Kidney (tissue), 14 donors: Measurements from ENCODE around the gene CRCP. TPM values are rescaled to one million over a fixed set of nuclear protein-coding genes. Genes with fewer than 3 reads are reported as not detected.

ENCODE experiments used
- DNase-seq, 5 donors: peaks; one replicate each; pipeline ENCODE4 v3.0.0-alpha.2; 2013 to 2020
- FAIRE-seq: peaks from 2 replicates; lab custom pipeline; 2012; peaks lifted over from hg19 to GRCh38; lab: Jason Lieb, UNC
- H3K27ac ChIP-seq, 2 donors: one replicate each; pipeline ENCODE4 v1.7.0; 2013; ENCODE audit warnings: low read depth in 2 of 2, low read length in 2 of 2, inconsistent platforms in 1 of 2
- H3K27me3 ChIP-seq: one replicate; pipeline ENCODE4 v1.7.1; 2013; ENCODE audit warnings: low read length, inconsistent platforms; ENCODE audit not compliant: control insufficient read depth, insufficient read depth
- H3K36me3 ChIP-seq, 3 donors: one replicate each; pipeline versions ENCODE4 v1.7.0 to v1.7.1; 2013; ENCODE audit warnings: low read length in 3 of 3, control low read depth in 1 of 3, inconsistent platforms in 1 of 3; ENCODE audit not compliant: insufficient read depth in 3 of 3, control insufficient read depth in 2 of 3
- H3K4me1 ChIP-seq, 3 donors: one replicate each; pipeline versions ENCODE4 v1.7.0 to v1.7.1; 2013; ENCODE audit warnings: low read length in 3 of 3, inconsistent platforms in 1 of 3, low read depth in 1 of 3; ENCODE audit not compliant: control insufficient read depth in 2 of 3, insufficient read depth in 2 of 3
- H3K4me3 ChIP-seq, 3 donors: one replicate each; pipeline versions ENCODE4 v1.7.0 to v1.8.1; 2013; ENCODE audit warnings: low read length in 3 of 3, control low read depth in 1 of 3, inconsistent platforms in 1 of 3
- H3K9ac ChIP-seq, 3 donors: one replicate each; pipeline versions ENCODE4 v1.7.0 to v1.7.1; 2013; ENCODE audit warnings: low read length in 3 of 3, control low read depth in 1 of 3, inconsistent platforms in 1 of 3
- H3K9me3 ChIP-seq, 3 donors: one replicate each; pipeline versions ENCODE4 v1.7.0 to v1.7.1; 2013; ENCODE audit warnings: low read length in 3 of 3, control low read depth in 1 of 3, inconsistent platforms in 1 of 3; ENCODE audit not compliant: control insufficient read depth in 2 of 3, insufficient read depth in 1 of 3
- CTCF ChIP-seq: IDR thresholded peaks from 3 replicates; pipeline ENCODE4 v1.5.1; 2012; ENCODE audit warnings: mild to moderate bottlenecking, moderate library complexity, borderline replicate concordance; ENCODE audit not compliant: insufficient read depth; ENCODE audit errors: extremely low read depth
- intact Hi-C: fragments of 100-400 bp; cut with DNase I; formaldehyde crosslinking; loops from one replicate; pipeline ENCODE4 v1.11.1; 2022
- polyA plus RNA-seq: library from polyadenylated mRNA; stranded (reverse); fragments of 350-450 nt; fragmentation: Illumina TruSeq; extraction: RNeasy Lipid Tissue Mini Kit (QIAGEN cat#74804); gene quantifications from one replicate; pipeline ENCODE4 v1.2.3, GENCODE V29; 2014; ENCODE audit warnings: low read depth, low replicate concordance; ENCODE audit not compliant: insufficient read depth
- total RNA-seq: library from RNA; stranded (reverse); fragmentation: NEBNext Ultra II Directional; extraction: Animal tissue kit (Norgen Biotek cat#: 25700); gene quantifications from one replicate; pipeline ENCODE4 v1.2.1, GENCODE V29; 2021
- donor health status: control.
- donor health status: control.
- donor health status: control.
- donor health status: control.
- donor health status: control.
- donor health status: DM: yes; HTN: yes; CAD: no.
- donor health status: Normal renal cell carcinoma (clear cell type).

The CRCP gene
- total and polyA plus RNA-seq, 2 donors from 2014 or later = 16.8 to 35.8 TPM

DNA sequence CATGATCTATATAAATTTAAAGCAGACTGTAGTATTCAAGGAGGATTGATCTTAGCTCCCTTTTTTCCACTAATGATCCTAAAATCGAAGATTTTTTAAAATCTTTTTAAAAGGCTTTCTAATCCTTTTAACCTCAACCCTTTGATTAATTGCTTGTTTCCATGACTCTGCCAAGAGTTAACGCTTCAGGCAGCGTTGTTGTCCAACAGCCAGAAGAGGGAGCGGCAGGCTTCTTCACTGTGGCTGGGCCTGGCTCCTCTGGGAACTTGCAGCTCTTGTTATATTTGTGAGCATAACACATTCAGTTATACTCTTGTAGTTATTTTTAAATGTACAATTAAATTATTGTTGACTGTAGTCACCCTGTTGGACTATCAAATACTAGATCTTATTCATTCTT lies 26.3 kb downstream of the CRCP start:
- FAIRE-seq = no peak
- intact Hi-C loops = no loop called here
- peaks cover 0 to 4% (median 0%) of the 10 kb centered on the region in 3 donors for H3K4me1 ChIP-seq

DNA sequence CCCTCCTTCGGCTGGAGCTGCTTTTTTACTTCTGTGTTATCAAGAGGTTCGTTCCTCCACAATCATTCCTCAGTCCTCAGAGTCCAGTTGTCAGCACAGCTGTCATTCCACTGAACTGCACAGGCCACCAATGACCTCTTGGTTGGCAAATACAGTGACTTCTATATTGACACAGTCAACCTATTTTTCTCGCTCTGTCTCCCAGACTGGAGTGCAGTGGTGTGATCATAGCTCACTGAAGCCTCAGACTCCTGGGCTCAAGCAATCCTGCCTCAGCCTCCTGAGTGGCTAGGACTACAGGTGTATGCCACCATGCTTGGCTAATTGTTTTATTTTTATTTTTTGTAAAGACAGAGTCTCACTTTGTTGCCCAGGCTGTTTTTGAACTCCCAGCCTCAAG lies 27.7 kb downstream of the CRCP start:
- H3K36me3 ChIP-seq = peaks cover 4 to 29% (median 14%) of the 10 kb centered on the region in 3 donors
- no peak overlapping the region for H3K4me3 ChIP-seq
- no peak for TF ChIP-seq CTCF
- no peak overlapping the region for H3K27ac ChIP-seq
- peak overlapping the region in 1 of 3 donors; percentile 9 for H3K9ac ChIP-seq
- no peaks in the 10 kb centered on the region for H3K9me3 ChIP-seq
- DNase-seq (no peak), FAIRE-seq (no peak)
- H3K27me3 ChIP-seq = no peaks in the 10 kb centered on the region
- H3K4me1 ChIP-seq = peaks cover 0 to 4% (median 0%) of the 10 kb centered on the region in 3 donors
- intact Hi-C loops = no loop called here

More for the DNA sequence above, 26.3 kb downstream of the CRCP start:
- Histone ChIP-seq H3K4me3 (no peak overlapping the region), H3K36me3 (peaks cover 4 to 20% (median 14%) of the 10 kb centered on the region in 3 donors), H3K9ac (no peak overlapping the region), H3K27me3 (no peaks in the 10 kb centered on the region), H3K9me3 (no peaks in the 10 kb centered on the region), H3K27ac (no peak overlapping the region)
- DNase-seq = peak; percentile 64 to 89 (median 76)
- peak; percentile 42 for TF ChIP-seq CTCF

DNA sequence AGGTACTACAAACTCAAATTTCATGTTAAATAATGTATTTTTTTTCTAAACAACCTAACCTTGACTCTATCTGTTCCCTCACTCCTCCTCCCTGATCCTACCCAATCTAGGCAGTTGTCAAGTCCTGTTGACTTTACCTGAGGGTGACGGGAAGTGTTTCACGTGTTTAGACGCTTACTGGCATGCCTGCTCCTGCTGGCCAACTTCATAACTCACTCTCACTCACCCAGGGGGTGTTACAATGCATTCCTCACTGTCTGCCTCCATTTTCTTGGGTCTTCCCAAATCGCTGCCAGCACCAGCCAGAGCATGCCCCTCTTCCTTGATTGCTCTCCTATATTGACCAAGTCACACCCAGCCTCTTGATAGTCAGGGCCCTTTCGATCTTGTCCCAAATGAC lies 28.3 kb downstream of the CRCP start:
- no peak for TF ChIP-seq CTCF
- intact Hi-C loops = no loop called here
- Histone ChIP-seq H3K4me1 (peaks cover 0 to 4% (median 0%) of the 10 kb centered on the region in 3 donors), H3K4me3 (no peak overlapping the region), H3K27me3 (no peaks in the 10 kb centered on the region), H3K27ac (no peak overlapping the region), H3K36me3 (peaks cover 4 to 32% (median 16%) of the 10 kb centered on the region in 3 donors), H3K9me3 (no peaks in the 10 kb centered on the region), H3K9ac (no peak overlapping the region)
- DNase-seq = no peak
- no peak for FAIRE-seq

GRCh38 chr7:66143876-66144332 lies 29.3 kb downstream of the CRCP start:
- Histone ChIP-seq H3K9ac (no peak overlapping the region), H3K4me1 (peaks cover 0 to 4% (median 0%) of the 10 kb centered on the region in 3 donors), H3K4me3 (no peak overlapping the region), H3K36me3 (peaks cover 4 to 32% (median 16%) of the 10 kb centered on the region in 3 donors), H3K27me3 (no peaks in the 10 kb centered on the region), H3K9me3 (no peaks in the 10 kb centered on the region), H3K27ac (no peak overlapping the region)
- no peak for TF ChIP-seq CTCF
- FAIRE-seq (no peak), DNase-seq (no peak)
- intact Hi-C loops = no loop called here
